ENCODE results near the gene ANAPC4. TPM values are rescaled to one million over a fixed set of nuclear protein-coding genes. Genes with fewer than 3 reads are reported as not detected.

The ANAPC4 gene
- total and polyA plus RNA-seq, 2 experiments from 2014 or later, result 18.6 to 23.1 TPM

DNA sequence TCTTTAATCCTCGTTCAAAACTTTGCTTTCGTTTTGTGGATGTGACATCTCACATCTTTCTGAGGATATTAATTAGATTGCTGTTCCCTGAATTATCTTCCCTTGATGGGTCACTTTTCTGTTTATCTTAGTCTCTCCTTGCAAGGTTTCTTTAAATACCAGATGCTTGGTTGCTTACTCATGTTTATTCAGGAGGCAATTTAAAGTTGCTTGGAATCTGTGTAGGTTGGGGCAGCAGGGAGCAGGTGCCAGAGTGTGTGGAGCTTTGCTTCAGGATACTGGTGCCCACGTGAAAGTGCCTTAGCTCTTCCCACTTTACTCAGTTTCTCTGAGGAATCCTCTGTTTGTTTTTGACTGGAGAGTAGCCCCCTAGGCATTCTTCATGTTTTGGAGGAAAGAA is 24.0 kb downstream of the ANAPC4 start:
- peaks cover 3% of the 10 kb centered on the region for H3K36me3 ChIP-seq (replicated peaks; ENCODE audit: insufficient read depth, low read depth)
- no peaks in the 10 kb centered on the region for H3K9me2 ChIP-seq (replicated peaks; ENCODE audit: insufficient read depth)
- no peaks in the 10 kb centered on the region for H4K20me1 ChIP-seq (ENCODE audit: insufficient read depth, poor library complexity, severe bottlenecking)
- DNase-seq (ENCODE audit: low spot score), result no peak
- H3K4me2 ChIP-seq, result no peak overlapping the region
- 78% methylated on average over 3 of the region's 3 CpGs for WGBS (ENCODE audit: low lambda C conversion rate, missing lambda C conversion rate)
- H3K9me3 ChIP-seq (ENCODE audit: low read depth), result no peaks in the 10 kb centered on the region
- no peaks in the 10 kb centered on the region for H3K27me3 ChIP-seq
- H3K4me3 ChIP-seq, result no peak overlapping the region
- no peak for TF ChIP-seq EZH2phosphoT487 (IDR thresholded peaks at IDR 0.05; ENCODE audit: low read depth, severe bottlenecking, unreplicated experiment)
- TF ChIP-seq EZH2 (IDR thresholded peaks at IDR 0.05; ENCODE audit: borderline replicate concordance), result no peak
- H3K79me2 ChIP-seq, result no peaks in the 10 kb centered on the region
- H3K27ac ChIP-seq, result no peak overlapping the region
- H2AFZ ChIP-seq, result no peak overlapping the region
- H3K4me1 ChIP-seq (ENCODE audit: insufficient read depth), result no peaks in the 10 kb centered on the region

DNA sequence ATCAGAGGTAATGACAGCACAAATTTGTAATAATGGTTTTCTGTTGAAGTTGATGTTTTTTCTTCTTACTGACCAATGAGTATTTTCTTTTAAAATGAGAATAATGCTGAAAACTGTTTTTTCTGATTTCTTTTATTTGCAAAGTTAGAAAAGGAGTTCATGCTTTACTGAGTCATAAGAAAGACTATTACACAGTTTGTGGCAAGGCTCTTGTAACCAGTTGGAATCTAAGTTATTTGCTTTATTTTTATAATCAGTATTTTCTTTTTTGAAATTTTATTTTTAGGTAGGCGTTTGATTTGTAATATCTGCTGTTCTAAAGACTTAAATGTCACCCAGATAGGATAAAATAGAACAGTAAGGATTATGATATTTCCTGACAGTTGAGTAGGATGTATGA is 25.5 kb downstream of the ANAPC4 start:
- Histone ChIP-seq H3K4me2 (no peak overlapping the region), H3K4me1 (ENCODE audit: insufficient read depth) (no peaks in the 10 kb centered on the region), H2AFZ (no peak overlapping the region), H3K9me3 (ENCODE audit: low read depth) (no peaks in the 10 kb centered on the region), H3K4me3 (no peak overlapping the region), H4K20me1 (ENCODE audit: insufficient read depth, poor library complexity, severe bottlenecking) (no peaks in the 10 kb centered on the region), H3K36me3 (replicated peaks; ENCODE audit: insufficient read depth, low read depth) (no peaks in the 10 kb centered on the region), H3K79me2 (no peaks in the 10 kb centered on the region), H3K9me2 (replicated peaks; ENCODE audit: insufficient read depth) (no peaks in the 10 kb centered on the region), H3K27me3 (no peaks in the 10 kb centered on the region), H3K27ac (no peak overlapping the region)
- TF ChIP-seq, protein P1, sequence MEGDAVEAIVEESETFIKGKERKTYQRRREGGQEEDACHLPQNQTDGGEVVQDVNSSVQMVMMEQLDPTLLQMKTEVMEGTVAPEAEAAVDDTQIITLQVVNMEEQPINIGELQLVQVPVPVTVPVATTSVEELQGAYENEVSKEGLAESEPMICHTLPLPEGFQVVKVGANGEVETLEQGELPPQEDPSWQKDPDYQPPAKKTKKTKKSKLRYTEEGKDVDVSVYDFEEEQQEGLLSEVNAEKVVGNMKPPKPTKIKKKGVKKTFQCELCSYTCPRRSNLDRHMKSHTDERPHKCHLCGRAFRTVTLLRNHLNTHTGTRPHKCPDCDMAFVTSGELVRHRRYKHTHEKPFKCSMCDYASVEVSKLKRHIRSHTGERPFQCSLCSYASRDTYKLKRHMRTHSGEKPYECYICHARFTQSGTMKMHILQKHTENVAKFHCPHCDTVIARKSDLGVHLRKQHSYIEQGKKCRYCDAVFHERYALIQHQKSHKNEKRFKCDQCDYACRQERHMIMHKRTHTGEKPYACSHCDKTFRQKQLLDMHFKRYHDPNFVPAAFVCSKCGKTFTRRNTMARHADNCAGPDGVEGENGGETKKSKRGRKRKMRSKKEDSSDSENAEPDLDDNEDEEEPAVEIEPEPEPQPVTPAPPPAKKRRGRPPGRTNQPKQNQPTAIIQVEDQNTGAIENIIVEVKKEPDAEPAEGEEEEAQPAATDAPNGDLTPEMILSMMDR (IDR thresholded peaks at IDR 0.05; ENCODE audit: poor library complexity), result no peak
- TF ChIP-seq EZH2phosphoT487 (IDR thresholded peaks at IDR 0.05; ENCODE audit: low read depth, severe bottlenecking, unreplicated experiment) (no peak), EZH2 (IDR thresholded peaks at IDR 0.05; ENCODE audit: borderline replicate concordance) (no peak)
- 91% methylated on average over 1 of the region's 1 CpG for WGBS (ENCODE audit: low lambda C conversion rate, missing lambda C conversion rate)
- DNase-seq (ENCODE audit: low spot score), result no peak

DNA sequence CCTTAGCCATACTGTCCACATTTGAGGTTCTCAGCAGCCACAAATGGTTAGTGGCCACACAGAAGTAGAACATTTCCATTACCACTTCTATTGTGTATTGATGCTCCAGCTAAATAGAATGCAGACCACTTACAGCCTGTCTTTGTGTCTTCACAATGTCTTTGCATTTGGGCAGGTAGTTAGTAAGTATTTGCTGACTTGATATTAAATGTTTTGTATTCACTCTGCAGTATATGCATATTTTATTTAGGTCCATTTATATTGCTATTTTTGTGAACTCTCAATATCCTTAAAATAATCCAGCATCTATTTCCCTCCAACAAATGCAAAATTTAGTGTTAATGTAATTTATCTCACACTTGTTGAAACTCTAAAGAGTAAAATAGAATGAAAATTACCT is 26.6 kb downstream of the ANAPC4 start:
- no peak for DNase-seq (ENCODE audit: low spot score)
- H3K36me3 ChIP-seq (replicated peaks; ENCODE audit: insufficient read depth, low read depth), result no peaks in the 10 kb centered on the region
- no peak for TF ChIP-seq EZH2phosphoT487 (IDR thresholded peaks at IDR 0.05; ENCODE audit: low read depth, severe bottlenecking, unreplicated experiment)
- TF ChIP-seq, protein P1 (IDR thresholded peaks at IDR 0.05; ENCODE audit: poor library complexity), result no peak

DNA sequence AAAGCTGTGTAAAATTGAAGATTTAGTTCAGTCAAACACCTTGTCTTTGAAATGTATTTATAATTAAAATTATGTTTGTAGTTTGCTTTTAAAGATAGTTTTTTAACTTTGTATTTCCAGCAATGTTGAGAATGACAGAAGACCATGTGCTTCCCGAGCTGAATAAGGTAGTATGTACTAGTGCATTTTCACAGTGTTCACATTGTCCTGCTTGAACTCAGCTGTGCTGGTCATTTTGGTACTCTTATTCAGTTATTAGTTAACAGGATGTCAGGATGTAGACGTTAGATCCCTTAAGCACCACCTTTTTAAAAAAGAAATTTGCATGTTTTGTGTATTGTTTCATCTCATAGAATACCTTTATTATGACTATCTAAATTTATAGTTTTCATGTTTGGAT is 28.4 kb downstream of the ANAPC4 start:
- H2AFZ ChIP-seq, result no peak overlapping the region
- no peak overlapping the region for H3K4me3 ChIP-seq
- H3K9me3 ChIP-seq (ENCODE audit: low read depth), result no peaks in the 10 kb centered on the region
- no peaks in the 10 kb centered on the region for H3K79me2 ChIP-seq
- WGBS (ENCODE audit: low lambda C conversion rate, missing lambda C conversion rate), result 82% methylated on average over 2 of the region's 2 CpGs
- no peaks in the 10 kb centered on the region for H3K27me3 ChIP-seq
- no peaks in the 10 kb centered on the region for H3K36me3 ChIP-seq (replicated peaks; ENCODE audit: insufficient read depth, low read depth)
- H3K27ac ChIP-seq, result no peak overlapping the region
- no peaks in the 10 kb centered on the region for H3K4me1 ChIP-seq (ENCODE audit: insufficient read depth)
- no peaks in the 10 kb centered on the region for H3K9me2 ChIP-seq (replicated peaks; ENCODE audit: insufficient read depth)
- TF ChIP-seq EZH2 (IDR thresholded peaks at IDR 0.05; ENCODE audit: borderline replicate concordance) (no peak), EZH2phosphoT487 (IDR thresholded peaks at IDR 0.05; ENCODE audit: low read depth, severe bottlenecking, unreplicated experiment) (no peak)
- TF ChIP-seq, protein P1 (IDR thresholded peaks at IDR 0.05; ENCODE audit: poor library complexity), result no peak
- DNase-seq (ENCODE audit: low spot score), result no peak
- H3K4me2 ChIP-seq, result no peak overlapping the region
- H4K20me1 ChIP-seq (ENCODE audit: insufficient read depth, poor library complexity, severe bottlenecking), result no peaks in the 10 kb centered on the region

More for the DNA sequence above, 26.6 kb downstream of the ANAPC4 start:
- H3K4me3 ChIP-seq, result no peak overlapping the region
- no peak overlapping the region for H3K27ac ChIP-seq
- H2AFZ ChIP-seq, result no peak overlapping the region
- no peaks in the 10 kb centered on the region for H3K27me3 ChIP-seq
- H3K9me3 ChIP-seq (ENCODE audit: low read depth), result no peaks in the 10 kb centered on the region
- no peaks in the 10 kb centered on the region for H3K4me1 ChIP-seq (ENCODE audit: insufficient read depth)
- H3K9me2 ChIP-seq (replicated peaks; ENCODE audit: insufficient read depth), result no peaks in the 10 kb centered on the region
- H3K79me2 ChIP-seq, result no peaks in the 10 kb centered on the region
- no peak overlapping the region for H3K4me2 ChIP-seq
- no peaks in the 10 kb centered on the region for H4K20me1 ChIP-seq (ENCODE audit: insufficient read depth, poor library complexity, severe bottlenecking)

Measured in hepatocyte (in vitro differentiated cells).